ENCODE data around the gene AKAP12.
"Not testable (repeated sequence)": the region's sequence is repeated elsewhere in the genome, so short reads cannot be mapped to it uniquely, and the experiment has no call there.

AKAP12 gene

DNA sequence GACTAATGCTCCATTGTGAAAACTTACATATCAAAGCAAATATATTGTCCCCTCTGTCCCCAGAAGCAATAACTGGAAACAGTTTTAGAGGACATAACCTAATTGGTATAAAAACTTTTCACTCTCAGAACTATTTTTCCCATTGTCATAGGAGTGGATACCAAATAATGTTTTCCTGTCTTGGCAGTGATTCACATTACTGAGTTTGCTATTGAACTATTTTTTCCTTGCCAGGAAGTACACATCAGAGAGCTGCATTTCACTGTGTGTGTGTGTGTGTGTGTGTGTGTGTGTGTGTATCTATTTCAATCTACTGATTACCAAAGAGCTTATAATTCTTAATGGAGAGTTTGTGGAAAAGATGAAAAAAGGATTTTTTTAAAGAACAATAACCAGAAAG is 45.4 kb downstream of the AKAP12 start:
- DNase-seq: no peak

DNA sequence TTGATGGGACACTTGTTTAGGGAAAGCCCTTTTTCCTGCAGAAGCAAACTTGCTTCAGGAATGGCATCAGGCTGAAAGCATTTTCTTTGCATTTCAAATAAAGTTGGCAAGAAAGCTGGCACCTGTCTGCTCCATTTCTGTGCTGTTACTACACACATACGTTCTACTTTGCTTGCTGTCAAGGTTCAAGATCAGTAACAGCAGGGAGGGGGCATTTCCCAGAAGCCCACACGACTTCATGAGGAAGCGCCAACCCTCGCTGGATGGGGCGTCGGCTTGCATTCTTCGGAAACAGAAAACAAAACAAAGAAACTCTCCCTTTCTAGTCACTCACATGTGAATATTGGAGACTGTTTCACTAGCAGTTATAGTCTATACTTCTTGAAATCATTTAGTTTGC is 46.4 kb downstream of the AKAP12 start:
- no peak for DNase-seq

DNA sequence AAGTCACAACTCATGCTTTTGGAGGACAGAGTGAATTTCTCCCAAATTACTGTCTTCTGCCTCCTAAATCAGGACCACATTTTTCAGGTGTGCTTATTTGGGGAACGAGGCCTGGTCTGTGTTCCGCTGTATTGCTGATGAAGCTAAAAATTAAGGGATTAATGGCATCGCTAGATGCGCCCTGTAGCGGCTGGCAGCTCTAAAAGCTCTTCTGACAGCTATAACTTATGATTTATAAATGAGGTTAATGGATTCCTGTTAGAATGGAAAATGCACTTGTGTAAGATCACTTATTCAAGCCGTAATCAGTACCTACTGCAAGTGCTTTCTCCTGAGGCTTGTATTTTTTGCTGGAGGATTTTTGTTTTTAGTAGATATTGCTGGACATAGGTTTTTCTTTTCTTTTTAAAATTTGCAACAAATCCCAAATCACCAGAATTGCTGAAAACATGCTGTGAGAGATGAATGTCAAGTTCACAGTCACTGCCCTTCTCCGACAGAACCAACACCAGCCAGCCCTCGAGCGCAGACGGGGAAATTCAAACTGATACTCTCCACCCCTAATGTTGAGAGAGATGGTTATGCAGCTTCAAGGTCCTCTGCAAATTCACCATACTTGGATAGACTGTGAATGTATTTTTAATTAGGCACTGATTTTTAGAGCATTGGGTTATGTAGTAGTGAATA is 49.1 kb downstream of the AKAP12 start:
- DNase-seq: no peak

DNA sequence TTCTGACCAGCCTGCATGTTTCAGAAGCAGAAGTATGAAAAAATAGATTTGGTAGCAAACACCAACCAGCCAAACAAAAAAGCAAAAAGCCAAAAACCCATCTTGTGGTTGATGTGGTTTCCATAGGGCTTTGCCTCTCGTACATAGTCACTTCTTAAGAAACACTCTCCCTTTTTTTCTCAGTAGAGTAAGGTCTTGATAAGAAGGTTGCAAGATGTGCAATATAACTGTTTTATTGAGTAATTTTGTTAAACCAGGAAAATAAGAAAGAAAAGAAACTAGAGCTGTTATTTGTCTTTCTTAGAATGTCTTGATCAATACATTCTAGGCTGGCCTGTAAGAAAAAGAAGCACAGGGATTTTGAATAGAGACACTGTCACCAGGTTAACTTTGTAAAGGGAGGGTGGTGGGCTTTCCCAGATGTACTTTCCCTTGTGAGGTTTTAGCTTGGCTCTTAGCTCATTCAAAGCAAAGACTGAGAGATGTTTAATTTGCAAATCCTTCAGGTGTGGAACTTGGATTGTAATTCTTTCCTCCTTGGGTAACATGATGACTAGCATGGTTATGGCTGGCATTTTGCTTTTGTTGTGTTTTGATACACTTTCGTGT is 49.7 kb downstream of the AKAP12 start:
- no peak for DNase-seq

DNA sequence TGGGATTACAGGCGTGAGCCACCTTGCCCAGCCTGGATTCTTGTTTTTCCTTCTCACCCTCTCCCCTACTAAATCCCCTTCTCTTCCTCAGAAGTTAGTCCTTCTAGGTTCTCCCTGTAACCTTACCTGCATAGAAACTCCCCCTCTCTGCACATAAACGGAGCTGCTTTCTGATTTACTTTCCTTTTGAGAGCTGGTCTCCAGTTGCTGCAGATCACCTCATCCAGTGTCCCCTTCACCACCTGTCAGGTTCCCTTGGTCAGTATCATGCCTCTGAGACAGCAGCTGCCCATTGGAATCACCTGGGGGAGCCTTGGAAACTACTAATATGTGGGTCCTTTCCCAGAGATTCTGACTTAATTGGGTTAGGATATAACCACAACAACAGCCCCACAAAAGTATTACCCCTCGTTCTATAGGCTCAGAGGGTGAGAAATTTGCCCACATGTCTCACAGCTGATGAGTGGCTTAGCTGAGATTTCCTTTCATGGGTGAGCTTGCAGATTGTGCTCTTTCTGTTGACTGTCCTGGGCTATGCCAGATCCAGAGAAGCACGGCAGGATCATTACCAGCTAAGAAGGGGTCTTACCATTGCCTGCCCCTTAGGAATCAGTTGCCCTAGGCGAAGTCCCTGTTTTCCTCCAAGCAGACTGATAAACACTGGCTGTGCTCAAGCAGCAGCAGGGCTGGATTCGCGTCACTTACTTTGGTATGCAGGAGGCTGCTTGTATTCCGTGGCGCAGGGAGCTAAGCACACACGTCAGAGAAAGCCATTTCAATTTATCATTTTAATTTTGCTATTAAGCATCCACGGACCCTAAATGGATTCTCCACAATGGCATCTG is 51.3 kb downstream of the AKAP12 start:
- DNase-seq: no peak

DNA sequence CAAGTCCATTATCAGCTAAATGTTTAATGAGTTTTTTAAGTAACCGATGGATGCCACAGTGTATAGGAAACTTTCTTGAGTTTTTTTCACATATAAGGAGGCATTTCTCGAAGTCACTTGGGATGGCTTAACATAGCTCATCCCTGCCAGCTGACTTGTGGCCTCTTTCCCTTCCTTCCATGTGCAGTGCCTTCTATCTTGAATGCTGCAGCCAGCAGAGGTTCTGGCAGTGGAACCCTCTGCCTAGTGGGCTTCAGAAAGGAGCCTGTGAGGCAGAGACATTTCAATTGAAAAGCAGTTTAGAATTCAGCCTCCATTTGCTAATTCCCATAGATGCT is 51.9 kb downstream of the AKAP12 start:
- DNase-seq: no peak

DNA sequence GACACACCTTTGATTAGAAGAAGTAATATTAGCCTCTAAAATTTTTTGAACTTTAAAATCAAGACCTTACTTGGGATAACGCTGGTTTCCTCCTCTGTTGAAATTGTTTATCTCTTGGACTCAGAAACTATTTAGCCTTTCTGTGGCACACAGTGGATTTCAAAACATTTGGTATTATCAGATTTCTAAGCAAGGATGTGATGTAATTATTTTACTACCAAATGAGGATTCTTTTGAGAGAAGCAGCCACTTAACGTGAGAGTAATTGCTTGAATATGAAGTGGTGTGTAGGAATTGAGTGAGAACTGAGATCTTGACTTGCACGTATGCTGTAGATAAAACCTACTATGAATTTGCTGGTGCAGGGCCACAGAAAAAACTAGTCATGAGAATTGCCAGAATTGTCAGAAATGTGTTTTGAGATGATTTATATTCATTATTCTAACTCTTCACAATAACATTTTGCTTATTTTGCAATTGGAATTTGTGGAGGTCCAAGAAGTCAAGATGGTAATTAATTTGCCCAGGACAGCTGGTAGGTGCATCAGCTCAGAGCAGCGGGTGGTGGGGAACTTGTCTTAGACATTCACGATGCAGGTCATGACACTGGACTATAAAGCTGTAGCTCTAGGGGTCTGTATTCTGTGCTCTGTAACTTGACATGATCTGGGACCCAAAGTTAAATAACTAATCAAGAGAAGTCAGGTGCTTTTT is 53.4 kb downstream of the AKAP12 start:
- no peak for DNase-seq

DNA sequence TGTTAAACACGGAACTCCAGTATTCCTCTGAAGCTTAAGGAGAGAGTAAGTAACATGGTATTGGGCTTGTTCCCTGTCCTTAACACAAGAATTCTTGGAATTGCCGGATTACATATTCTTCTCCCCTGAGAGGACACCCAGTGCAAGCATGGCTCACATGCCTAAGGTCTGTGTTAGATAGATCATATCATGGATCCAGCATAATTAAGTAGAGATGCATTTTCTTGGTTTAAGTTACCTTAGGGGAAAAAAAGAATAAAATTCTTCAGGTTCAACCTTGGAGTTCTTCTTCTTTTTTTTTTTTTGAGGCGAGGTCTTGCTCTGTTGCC is 53.9 kb downstream of the AKAP12 start:
- DNase-seq: no peak

DNA sequence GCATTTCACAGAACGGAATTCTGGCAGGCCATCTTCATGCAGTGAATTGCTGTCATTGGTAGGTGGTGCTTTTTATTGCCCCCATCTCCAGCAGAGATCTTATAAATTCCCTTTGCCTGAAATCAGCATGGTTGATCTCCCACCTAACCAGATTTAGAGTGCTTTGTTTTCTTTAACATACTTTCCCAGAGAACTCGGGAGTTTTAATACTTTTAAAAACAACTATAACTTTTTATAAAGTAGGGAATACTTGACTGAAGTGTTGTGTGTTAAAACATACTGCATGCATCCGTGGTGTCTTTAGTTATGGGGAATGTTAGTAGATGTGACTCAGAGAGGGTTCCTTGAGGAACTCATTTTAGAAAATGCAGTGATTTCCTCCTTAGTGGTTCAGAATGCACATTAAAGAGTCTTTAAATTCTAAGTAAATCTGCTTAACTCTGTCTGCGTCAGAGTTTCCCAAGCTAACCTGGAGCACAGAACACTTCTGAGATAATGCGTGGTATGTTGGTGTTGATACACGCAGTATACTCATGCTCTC is 54.9 kb downstream of the AKAP12 start:
- DNase-seq: no peak

DNA sequence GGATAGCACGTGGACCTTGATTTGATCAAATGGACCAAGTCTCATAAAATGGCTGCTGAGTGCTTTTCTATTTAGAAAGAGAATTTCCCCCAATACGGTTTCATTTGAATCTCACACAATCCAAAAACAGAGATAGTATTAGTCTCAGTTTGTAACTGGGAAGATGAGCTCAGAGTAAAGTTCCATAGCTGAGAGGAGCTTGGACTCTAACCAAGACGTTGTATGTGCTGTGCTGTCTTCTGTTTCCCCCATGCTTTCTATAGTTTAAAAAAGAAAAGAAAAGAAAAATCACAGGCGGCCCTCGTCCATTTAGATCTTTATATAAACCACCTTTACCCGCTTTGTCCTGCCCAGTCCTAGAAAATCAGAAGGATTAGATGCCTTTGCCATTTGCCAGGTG is 58.1 kb downstream of the AKAP12 start:
- no peak for DNase-seq

DNA sequence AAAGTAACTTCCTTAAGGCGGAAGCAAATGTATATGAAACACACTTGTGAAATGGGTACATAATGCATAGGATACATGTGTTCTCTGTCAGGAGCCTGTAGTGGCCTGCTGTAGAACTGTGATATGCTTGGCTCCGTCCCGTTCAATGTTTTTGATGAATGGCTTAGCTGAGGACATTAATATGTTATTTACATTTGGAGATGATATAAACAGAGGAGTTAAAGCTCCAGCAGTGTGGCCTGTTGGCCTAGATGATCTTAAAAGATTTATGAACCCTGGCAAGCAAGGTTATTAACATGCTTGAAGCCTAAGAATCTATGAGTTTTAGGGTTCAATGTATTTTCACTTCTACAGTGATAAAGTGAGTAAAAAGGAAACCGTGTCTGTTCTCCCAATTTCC is 59.2 kb downstream of the AKAP12 start:
- DNase-seq: no peak

DNA sequence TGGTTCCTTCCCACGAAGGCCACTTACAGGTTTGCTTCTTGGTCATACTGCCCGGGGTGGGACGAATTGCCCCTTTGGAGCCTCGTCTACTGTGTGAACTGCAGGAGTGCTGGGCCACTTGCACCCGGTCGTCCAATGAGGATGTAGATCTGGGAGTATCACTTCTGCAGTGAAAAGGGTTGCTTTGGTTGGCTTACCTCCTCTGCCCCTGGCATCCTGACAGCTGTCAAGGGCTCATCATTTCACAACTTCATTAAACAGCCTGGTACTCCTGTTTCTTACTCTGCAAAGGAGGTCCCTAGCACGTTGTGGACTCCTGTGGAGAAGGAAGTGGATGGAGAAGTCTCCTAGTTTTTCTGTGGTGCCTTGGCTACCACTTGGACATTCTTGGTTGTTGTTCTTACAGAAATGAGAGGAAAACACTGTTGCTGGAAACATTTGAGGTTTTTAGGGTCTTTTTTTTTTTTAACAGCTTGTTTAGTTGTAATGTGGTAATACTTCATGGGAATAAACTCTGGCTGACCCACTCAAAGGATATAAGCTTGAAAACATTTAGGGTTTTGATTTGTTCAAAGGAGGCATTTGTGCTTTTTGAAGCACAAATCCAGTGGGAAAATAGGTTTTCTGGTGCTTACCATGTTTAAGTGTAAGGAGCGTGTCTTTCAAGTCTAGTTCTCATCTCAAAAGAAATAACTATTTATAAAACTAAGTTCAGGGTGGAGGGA is 60.7 kb downstream of the AKAP12 start:
- no peak for DNase-seq

DNA sequence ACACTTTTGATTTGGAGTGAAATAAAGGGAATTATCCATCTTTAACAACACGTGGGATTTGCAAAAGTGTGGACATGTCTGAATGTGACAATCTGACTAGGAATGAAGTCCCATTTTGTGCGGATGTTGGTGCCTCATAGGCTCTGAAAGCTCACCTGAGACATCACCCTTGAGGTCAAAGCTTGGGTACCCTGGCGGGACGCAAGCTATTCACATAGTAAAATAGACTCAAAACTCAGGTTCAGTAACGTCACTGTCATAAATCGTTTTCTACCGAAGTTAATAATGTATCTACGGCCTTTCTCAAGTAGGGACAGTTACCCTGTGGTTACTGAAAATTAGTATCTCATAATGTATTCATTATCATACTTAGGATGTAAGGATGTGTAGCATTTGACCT is 61.8 kb downstream of the AKAP12 start:
- no peak for DNase-seq

DNA sequence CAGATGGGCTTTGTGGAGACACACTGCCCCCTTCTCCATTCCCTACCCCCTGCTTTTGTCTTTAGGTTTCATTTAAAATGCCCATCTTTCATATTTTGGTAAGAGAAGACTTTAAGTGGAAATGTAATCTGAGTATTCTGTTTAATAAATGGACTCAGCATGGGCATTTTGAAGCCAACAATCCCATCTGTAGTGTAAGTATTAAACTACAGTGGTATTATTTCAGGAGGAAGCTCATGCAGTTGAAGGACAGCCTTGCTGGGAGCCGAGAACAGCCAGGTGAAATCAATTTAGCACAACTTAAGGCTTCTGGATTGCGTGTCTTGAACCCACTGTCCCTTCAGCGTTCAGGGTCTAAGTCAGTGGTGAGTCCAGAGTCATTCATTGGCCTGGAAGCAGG is 63.5 kb downstream of the AKAP12 start:
- no peak for DNase-seq

DNA sequence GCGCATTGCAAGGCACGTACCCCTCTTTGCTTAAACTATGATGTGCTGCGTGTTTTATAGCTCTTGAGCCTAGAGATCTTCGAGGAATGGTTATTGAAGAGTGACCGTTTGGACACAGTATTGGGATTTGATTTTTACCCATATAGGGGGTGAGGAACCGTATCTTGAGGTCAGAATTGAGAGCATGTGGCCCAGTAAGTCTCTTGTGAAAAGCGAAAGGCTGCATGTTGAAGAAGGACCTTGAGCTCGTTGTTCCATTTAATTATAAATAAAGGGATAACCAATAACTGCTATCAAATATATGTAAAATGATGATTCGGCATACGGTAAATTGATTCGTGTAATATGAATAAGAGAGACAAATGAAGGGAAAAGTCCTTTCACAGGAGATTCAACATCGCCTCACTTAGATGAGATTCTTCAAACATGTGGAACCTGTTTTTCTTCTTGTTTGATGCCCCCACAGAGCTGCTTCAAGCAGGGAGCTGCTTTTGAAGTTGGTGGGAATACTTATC is 66.6 kb downstream of the AKAP12 start:
- no peak for DNase-seq

DNA sequence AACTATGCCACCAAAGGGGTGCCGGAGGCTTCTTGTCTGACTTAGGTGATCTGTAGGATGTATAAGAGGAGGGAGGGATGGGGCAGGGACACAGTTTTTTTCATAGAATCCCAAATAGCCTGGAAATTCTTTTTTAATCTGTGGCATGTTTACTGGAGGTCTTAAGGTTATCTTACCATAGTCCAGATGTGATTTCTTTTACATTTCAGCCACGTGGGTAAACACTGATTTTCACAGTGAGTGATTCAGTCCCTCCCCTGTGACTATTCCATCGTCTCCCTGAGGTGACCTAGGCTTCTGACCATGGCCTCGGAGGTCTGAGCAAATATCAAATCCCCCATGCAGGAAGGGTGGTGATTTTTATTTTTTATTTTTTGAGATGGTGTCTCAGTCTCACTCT is 67.7 kb downstream of the AKAP12 start:
- DNase-seq: no peak

DNA sequence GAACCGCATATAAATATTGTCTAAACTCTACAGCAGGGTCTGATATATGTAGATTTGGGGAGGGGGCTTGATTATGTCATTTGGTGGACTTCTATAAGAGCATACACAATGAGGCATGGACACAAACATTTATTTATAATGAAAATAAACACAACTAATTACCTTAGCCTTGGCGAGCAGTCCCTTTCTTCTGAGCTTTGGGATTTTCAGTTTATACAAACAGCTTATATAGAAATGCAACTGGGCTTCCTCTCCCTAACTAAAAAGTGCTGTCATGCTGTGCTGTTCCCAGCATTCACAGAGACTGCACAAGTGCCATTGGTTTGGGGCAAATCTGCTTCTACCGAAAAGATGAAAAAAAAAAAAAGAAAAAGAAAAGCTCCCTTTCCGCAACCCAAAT is 69.9 kb downstream of the AKAP12 start:
- DNase-seq: no peak

DNA sequence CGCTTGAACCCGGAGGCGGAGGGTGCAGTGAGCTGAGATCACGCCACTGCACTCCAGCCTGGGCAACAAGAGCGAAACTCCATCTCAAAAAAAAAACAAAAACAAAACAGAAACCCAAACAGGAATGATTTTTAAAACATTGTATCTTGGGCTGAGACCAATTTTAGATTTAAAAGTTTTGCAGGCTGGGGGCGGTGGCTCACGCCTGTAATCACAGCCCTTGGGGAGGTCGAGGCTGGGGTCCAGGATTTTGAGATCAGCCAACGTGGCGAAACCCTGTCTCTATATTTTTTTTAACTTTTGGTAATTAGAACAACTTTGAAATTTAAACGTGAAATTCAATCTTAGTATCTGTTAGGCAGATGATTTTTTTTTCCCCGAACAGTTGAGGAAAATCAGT is 70.5 kb downstream of the AKAP12 start:
- DNase-seq: no peak

DNA sequence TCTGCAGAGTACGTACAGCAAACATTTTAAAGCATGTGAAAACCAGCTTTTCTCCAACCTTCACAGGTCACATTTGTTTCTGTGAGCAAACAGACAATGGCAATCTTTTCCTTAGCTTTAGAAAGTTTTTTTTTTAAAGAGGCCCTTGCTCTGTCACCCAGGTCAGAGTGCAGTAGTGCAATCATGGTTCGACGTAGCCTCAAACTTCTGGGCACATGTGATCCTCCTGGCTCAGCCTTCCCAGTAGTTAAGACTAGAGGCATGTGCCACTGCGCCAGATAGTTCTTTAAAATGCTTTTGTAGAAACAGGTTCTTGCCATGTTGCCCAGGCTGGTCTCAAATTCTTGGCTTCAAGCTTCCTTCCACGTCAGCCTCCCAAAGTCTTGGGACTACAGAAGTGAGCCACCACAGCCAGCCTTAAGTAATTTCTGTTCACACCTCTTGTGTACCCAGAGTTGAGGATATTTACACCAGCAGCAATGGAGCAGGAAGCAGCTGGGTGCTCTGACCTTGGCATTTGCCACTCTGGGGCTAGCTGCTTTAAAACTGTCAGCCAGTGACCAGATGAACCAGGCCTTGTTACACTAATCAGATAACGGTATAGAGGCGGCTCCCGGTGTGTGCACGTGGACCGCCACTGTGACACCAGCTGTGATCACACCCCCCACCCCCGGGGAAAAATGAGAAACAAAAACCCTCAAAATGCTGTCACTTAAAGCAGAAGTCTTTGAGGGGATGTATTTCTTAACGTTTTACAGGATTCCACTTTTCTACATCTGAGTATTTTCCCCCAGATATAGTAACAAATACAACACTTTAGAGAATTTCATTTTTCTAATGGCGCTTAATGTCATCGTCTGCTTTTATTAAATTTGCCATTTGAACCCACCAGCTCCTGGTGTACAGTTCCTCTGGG is 71.3 kb downstream of the AKAP12 start:
- no peak for DNase-seq

DNA sequence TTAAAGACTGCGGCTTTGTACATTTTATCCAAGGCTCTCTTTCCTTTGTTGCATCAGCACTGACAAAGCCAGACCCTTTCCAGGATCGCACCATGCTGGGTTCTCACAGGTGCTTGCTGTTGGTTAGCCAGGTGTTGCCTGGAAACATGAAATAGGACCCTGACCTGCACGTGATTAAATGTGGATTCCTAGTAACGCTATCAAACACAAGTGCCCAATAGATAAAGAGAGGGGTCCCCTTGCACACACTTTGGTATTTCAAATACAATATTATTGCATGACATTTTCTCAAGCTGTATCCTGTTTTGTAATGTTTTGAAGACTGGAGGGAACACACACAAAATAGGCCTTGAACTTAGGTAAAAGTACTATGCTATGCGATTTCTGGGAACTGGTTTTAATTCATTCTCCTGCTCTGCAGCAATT is 73.3 kb downstream of the AKAP12 start:
- DNase-seq: no peak

DNA sequence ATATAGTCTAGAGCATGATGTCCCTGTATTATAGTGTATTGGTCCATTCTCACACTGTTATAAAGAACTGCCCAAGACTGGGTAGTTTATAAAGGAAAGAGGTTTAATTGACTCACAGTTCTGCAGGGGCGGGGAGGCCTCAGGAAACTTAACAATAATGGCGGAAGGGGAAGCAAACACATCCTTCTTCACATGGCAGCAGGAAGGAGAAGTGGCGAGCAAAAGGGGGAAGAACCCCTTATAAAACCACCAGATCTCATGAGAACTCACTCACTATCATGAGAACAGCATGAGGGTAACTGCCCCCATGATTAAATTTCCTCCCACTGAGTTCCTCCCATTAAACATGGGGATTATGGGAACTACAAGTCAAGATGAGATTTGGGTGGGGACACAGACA is 75.9 kb downstream of the AKAP12 start:
- not testable (repeated sequence) for DNase-seq
